Activated CD4-positive, alpha-beta T cell treated with anti-CD3 and anti-CD28 coated beads, Interleukin-2, amount 50 U/mL, for 16 hours (primary cell): ENCODE measurements around the gene GRPEL1.
"Not testable (repeated sequence)": the region's sequence is repeated elsewhere in the genome, so short reads cannot be mapped to it uniquely, and the experiment has no call there.

ENCODE experiments used
- DNase-seq: peaks from one replicate; pipeline ENCODE4 v3.0.0-alpha.2; 2020

Gene GRPEL1

GRCh38 chr4:7067452-7068278, at the start of gene GRPEL1:
TSS of gene GRPEL1 (minus strand) at chr4:7068064. CDS start at chr4:7068032, 32 bp downstream.
- peak; percentile 100 for DNase-seq

- no peak for DNase-seq
Measured at GRCh38 chr4:7116705-7117104, 48.8 kb upstream of the GRPEL1 start.

- DNase-seq: no peak
Measured at GRCh38 chr4:7115557-7116340, 47.9 kb upstream of the GRPEL1 start.

- DNase-seq: no peak
Measured at GRCh38 chr4:7112656-7113055, 44.8 kb upstream of the GRPEL1 start.

GRCh38 chr4:7111441-7111840, 43.6 kb upstream of the GRPEL1 start:
- no peak for DNase-seq

- DNase-seq: no peak
Measured at GRCh38 chr4:7110546-7110945, 42.7 kb upstream of the GRPEL1 start.

- DNase-seq: no peak
Measured at GRCh38 chr4:7109169-7109568, 41.3 kb upstream of the GRPEL1 start.

GRCh38 chr4:7108660-7109059, 40.8 kb upstream of the GRPEL1 start:
- DNase-seq: no peak

- DNase-seq: no peak
Measured at GRCh38 chr4:7108046-7108625, 40.3 kb upstream of the GRPEL1 start.

GRCh38 chr4:7107166-7107905, 39.5 kb upstream of the GRPEL1 start:
- DNase-seq: no peak

GRCh38 chr4:7105276-7105675, 37.4 kb upstream of the GRPEL1 start:
- no peak for DNase-seq

GRCh38 chr4:7104366-7105031, 36.6 kb upstream of the GRPEL1 start:
- no peak for DNase-seq

- DNase-seq: no peak
Measured at GRCh38 chr4:7103607-7104365, 35.9 kb upstream of the GRPEL1 start.

- peak; percentile 82 for DNase-seq
Measured at GRCh38 chr4:7103031-7103606, 35.3 kb upstream of the GRPEL1 start.

- DNase-seq: not testable (repeated sequence)
Measured at GRCh38 chr4:7102516-7102909, 34.6 kb upstream of the GRPEL1 start.

- peak; percentile 61 for DNase-seq
Measured at GRCh38 chr4:7101692-7102515, 34.0 kb upstream of the GRPEL1 start.

- DNase-seq: no peak
Measured at GRCh38 chr4:7096236-7096635, 28.4 kb upstream of the GRPEL1 start.

GRCh38 chr4:7095611-7096155, 27.8 kb upstream of the GRPEL1 start:
- DNase-seq: no peak

- DNase-seq: no peak
Measured at GRCh38 chr4:7094916-7095315, 27.1 kb upstream of the GRPEL1 start.

GRCh38 chr4:7092026-7092425, 24.2 kb upstream of the GRPEL1 start:
- DNase-seq: no peak
